SJCRH30 (cell line): ENCODE data around the gene ZNF429. TPM values are rescaled to one million over a fixed set of nuclear protein-coding genes. Genes with fewer than 3 reads are reported as not detected.
"Not testable (repeated sequence)": the region's sequence is repeated elsewhere in the genome, so short reads cannot be mapped to it uniquely, and the experiment has no call there.

Experiments
- DNase-seq, 2 experiments: peaks; one replicate each; pipeline ENCODE4 v3.0.0-alpha.2; 2015 to 2020
- H3K27ac ChIP-seq: fragments of 250-450 bp; sonication (Bioruptor Pico); 2 replicates; pipeline ENCODE4 v1.5.1; 2020; ENCODE audit warnings: mild to moderate bottlenecking, moderate library complexity
- H3K27me3 ChIP-seq: fragments of 250-450 bp; sonication (Bioruptor Pico); 2 replicates; pipeline ENCODE4 v1.5.1; 2020; ENCODE audit warnings: mild to moderate bottlenecking, moderate library complexity
- H3K36me3 ChIP-seq: fragments of 250-450 bp; sonication (Bioruptor Pico); 2 replicates; pipeline ENCODE4 v1.5.1; 2020; ENCODE audit warnings: mild to moderate bottlenecking, moderate library complexity
- H3K4me1 ChIP-seq: fragments of 250-450 bp; sonication (Bioruptor Pico); 2 replicates; pipeline ENCODE4 v1.5.1; 2020; ENCODE audit warnings: mild to moderate bottlenecking, moderate library complexity
- H3K4me3 ChIP-seq: fragments of 250-450 bp; sonication (Bioruptor Pico); 2 replicates; pipeline ENCODE4 v1.5.1; 2020; ENCODE audit warnings: mild to moderate bottlenecking, moderate library complexity
- H3K9me3 ChIP-seq: fragments of 250-450 bp; sonication (Bioruptor Pico); replicated peaks from 2 replicates; pipeline ENCODE4 v1.5.1; 2020; ENCODE audit warnings: mild to moderate bottlenecking, moderate library complexity
- total RNA-seq: library from RNA; depleted of rRNA; stranded (reverse); fragments of >200 nt; shearing (Covaris generic); gene quantifications from 2 replicates; pipeline ENCODE4 v1.2.3, GENCODE V29; 2014

Gene ZNF429
- total RNA-seq, 1 experiment from 2014 or later: 8.5 TPM

DNA sequence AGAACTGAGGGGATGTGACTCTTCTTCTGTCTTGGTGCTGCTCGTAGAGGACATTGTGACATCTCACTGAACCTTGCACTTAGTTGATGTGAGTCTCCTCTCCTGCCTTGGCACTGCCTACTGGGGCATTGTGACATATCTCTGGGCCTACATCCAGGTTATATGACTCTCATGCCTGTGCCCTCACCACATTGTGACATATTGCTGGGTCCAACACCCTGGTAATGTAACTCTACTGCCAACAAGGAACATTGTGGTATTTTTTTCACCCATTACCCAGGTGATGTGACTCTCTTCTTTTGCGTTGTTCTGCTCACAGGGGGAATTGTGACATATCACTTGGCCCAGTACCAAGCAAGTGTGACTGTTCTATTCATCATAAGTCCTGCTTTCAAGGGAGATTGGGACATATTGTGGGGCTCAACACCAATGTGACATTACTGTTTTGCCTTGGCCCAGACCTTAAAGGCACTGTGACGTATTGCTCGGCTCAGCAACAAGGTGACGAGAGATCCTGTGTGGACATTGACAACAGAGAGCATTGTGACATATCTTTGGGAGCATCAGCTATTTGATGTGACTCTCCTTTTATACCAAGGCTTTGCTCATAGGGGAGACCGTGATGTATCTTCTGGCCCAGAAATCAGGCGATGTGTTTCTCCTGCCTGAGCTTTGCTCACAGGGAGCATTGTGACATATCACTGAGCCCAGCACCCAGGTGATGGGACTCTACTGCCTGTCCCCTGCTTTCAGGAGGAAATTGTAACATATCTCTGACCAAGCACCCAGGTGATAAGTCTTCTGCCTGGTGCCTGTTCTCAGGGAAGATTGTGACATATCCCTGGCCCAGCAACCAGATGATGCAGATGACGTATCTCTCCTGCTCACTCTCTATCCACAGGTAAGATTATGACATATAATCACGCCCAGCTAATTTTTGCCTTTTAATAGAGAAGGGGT lies 12.2 kb upstream of the ZNF429 start:
- Histone ChIP-seq H3K36me3 (no peaks in the 10 kb centered on the region), H3K27ac (no peak overlapping the region), H3K9me3 (no peaks in the 10 kb centered on the region), H3K4me1 (no peaks in the 10 kb centered on the region), H3K4me3 (no peak overlapping the region), H3K27me3 (no peaks in the 10 kb centered on the region)
- DNase-seq: no peak

GRCh38 chr19:21496876-21497275 lies 8.5 kb upstream of the ZNF429 start:
- Histone ChIP-seq H3K27me3 (no peaks in the 10 kb centered on the region), H3K4me1 (no peaks in the 10 kb centered on the region), H3K27ac (no peak overlapping the region), H3K9me3 (no peaks in the 10 kb centered on the region), H3K4me3 (no peak overlapping the region), H3K36me3 (no peaks in the 10 kb centered on the region)
- DNase-seq: no peak

GRCh38 chr19:21498651-21499050 lies 6.8 kb upstream of the ZNF429 start:
- no peaks in the 10 kb centered on the region for H3K36me3 ChIP-seq
- DNase-seq: no peak
- no peaks in the 10 kb centered on the region for H3K27me3 ChIP-seq
- H3K9me3 ChIP-seq: no peaks in the 10 kb centered on the region; the same call in 1 of the 2 replicates
- H3K4me1 ChIP-seq: no peaks in the 10 kb centered on the region
- H3K4me3 ChIP-seq: no peak overlapping the region
- no peak overlapping the region for H3K27ac ChIP-seq

- no peaks in the 10 kb centered on the region for H3K27me3 ChIP-seq
- H3K27ac ChIP-seq: no peak overlapping the region
- no peaks in the 10 kb centered on the region for H3K4me1 ChIP-seq
- H3K36me3 ChIP-seq: peaks cover 10% of the 10 kb centered on the region; the same call in 1 of the 2 replicates
- no peak for DNase-seq
- no peak overlapping the region for H3K4me3 ChIP-seq
- peaks cover 7% of the 10 kb centered on the region for H3K9me3 ChIP-seq
These were observed 2.8 kb downstream of the ZNF429 start for GRCh38 chr19:21508198-21508597.

GRCh38 chr19:21511058-21511457 lies 5.7 kb downstream of the ZNF429 start:
- not testable (repeated sequence) for DNase-seq, H3K27me3 ChIP-seq, H3K4me3 ChIP-seq, H3K27ac ChIP-seq, H3K36me3 ChIP-seq, H3K9me3 ChIP-seq, H3K4me1 ChIP-seq

DNA sequence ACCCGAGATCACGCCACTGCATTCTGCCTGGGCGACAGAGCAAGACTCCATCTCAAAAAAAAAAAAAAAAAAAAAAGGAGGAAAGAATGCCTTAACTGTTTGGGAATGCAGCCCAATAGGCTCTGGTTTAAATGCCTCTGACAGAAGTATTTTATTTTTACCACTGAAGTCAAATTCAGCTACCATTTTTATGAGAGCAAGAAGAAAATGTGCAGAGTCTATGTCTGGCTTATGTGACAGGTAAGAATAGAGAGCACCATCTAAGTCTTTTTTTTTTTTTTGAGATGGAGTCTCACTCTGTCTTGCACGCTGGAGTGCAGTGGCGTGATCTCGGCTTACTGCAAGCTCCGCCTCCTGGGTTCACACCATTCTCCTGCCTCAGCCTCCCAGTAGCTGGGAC lies 7.2 kb downstream of the ZNF429 start:
- H3K9me3 ChIP-seq, H3K4me3 ChIP-seq, H3K4me1 ChIP-seq, H3K27me3 ChIP-seq, H3K36me3 ChIP-seq, H3K27ac ChIP-seq, DNase-seq: not testable (repeated sequence)

GRCh38 chr19:21513651-21514050 lies 8.2 kb downstream of the ZNF429 start:
- H3K4me3 ChIP-seq: no peak overlapping the region
- no peaks in the 10 kb centered on the region for H3K4me1 ChIP-seq
- H3K27me3 ChIP-seq: no peaks in the 10 kb centered on the region
- H3K9me3 ChIP-seq: peaks cover 2% of the 10 kb centered on the region; the same call in 1 of the 2 replicates
- H3K27ac ChIP-seq: no peak overlapping the region
- DNase-seq: no peak
- peaks cover 4% of the 10 kb centered on the region; the same call in 1 of the 2 replicates for H3K36me3 ChIP-seq

- Histone ChIP-seq H3K36me3 (peaks cover 11% of the 10 kb centered on the region), H3K4me1 (no peaks in the 10 kb centered on the region), H3K27me3 (no peaks in the 10 kb centered on the region), H3K27ac (no peak overlapping the region), H3K9me3 (peaks cover 10% of the 10 kb centered on the region; the same call in 1 of the 2 replicates), H3K4me3 (no peak overlapping the region)
- DNase-seq: peak in 1 of 2 experiments; percentile 9
These were observed 14.1 kb downstream of the ZNF429 start for GRCh38 chr19:21519488-21519887.

DNA sequence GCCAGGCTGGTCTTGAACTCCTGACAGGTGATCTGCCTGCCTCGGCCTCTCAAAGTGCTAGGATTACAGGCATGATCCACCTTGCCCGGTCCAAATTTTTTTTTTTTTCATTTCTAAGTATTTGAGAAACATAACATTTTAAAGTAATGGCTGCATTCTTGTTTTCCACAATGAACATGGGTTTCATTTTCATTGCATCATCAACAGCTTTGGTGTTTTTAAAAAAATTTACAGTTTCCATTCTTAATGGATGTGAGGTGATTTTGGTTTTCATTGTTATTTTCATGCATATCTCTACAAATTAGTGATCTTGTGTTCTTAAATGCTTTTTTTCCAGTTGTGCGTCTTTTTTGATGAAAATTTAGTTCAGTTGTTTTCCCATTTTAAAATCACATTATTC lies 27.5 kb downstream of the ZNF429 start:
- DNase-seq: no peak
- no peak overlapping the region for H3K27ac ChIP-seq
- H3K36me3 ChIP-seq: 0 out of 2 replicates have a peak, but pooled peaks cover 8% of the 10 kb centered on the region
- no peak overlapping the region for H3K4me3 ChIP-seq
- no peaks in the 10 kb centered on the region for H3K4me1 ChIP-seq
- peaks cover 18% of the 10 kb centered on the region for H3K9me3 ChIP-seq
- H3K27me3 ChIP-seq: no peaks in the 10 kb centered on the region

GRCh38 chr19:21536741-21537290 lies 31.4 kb downstream of the ZNF429 start:
- H3K4me3 ChIP-seq, H3K36me3 ChIP-seq, H3K27me3 ChIP-seq, DNase-seq, H3K4me1 ChIP-seq, H3K27ac ChIP-seq: not testable (repeated sequence)
- peaks cover 18% of the 10 kb centered on the region for H3K9me3 ChIP-seq

DNA sequence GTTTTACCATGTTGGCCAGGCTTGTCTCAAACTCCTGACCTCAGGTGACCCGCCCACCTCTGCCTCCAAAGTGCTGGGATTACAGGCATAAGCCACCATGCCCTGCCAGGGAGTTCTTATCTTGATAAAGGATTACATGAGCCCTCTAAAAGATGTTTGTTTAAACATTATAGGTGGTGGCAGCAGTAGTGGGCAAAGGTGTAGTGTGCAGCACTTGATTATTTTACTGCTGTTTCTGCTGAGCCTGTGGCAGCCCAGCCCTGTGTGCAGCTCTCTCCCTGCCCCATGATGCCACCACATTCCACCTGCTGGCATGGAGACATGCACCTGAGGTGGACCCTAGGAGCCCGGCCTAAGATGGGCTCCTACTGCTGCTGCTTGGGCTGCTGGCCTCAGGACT lies 54.0 kb downstream of the ZNF429 start:
- DNase-seq: no peak
- Histone ChIP-seq H3K4me3 (no peak overlapping the region), H3K4me1 (no peaks in the 10 kb centered on the region), H3K36me3 (no peaks in the 10 kb centered on the region), H3K9me3 (no peaks in the 10 kb centered on the region), H3K27me3 (no peaks in the 10 kb centered on the region), H3K27ac (no peak overlapping the region)

DNA sequence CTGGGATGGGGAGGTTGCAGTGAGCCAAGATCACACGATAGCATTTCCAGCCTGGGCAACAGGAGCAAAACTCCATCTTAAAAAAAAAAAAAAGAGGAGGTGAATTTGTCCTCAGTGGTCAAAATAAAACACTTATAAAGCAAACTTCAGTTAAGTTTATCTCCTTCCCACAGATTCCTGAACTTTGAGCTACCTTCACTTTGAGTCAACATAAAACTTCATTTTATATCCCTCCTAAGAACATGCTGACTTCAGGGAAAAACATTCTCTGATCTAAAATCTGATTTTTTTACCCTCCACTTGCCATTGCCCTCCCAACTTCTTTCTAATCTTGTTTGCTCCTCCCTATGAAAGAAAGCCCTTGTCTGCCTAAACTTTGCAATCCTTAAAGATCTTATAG lies 59.0 kb downstream of the ZNF429 start:
- Histone ChIP-seq H3K36me3 (no peaks in the 10 kb centered on the region), H3K4me1 (no peaks in the 10 kb centered on the region), H3K9me3 (no peaks in the 10 kb centered on the region), H3K27ac (no peak overlapping the region), H3K4me3 (no peak overlapping the region), H3K27me3 (no peaks in the 10 kb centered on the region)
- no peak for DNase-seq

GRCh38 chr19:21566073-21566472 lies 60.7 kb downstream of the ZNF429 start:
- H3K36me3 ChIP-seq: no peaks in the 10 kb centered on the region
- H3K9me3 ChIP-seq: no peaks in the 10 kb centered on the region; the same call in 1 of the 2 replicates
- DNase-seq: peak in 1 of 2 experiments; percentile 24
- no peaks in the 10 kb centered on the region for H3K27me3 ChIP-seq
- H3K4me3 ChIP-seq: no peak overlapping the region
- no peaks in the 10 kb centered on the region for H3K4me1 ChIP-seq
- no peak overlapping the region for H3K27ac ChIP-seq

- H3K27ac ChIP-seq, DNase-seq, H3K9me3 ChIP-seq, H3K36me3 ChIP-seq, H3K4me1 ChIP-seq, H3K27me3 ChIP-seq, H3K4me3 ChIP-seq: not testable (repeated sequence)
These were observed 62.4 kb downstream of the ZNF429 start for GRCh38 chr19:21567806-21568205.

DNA sequence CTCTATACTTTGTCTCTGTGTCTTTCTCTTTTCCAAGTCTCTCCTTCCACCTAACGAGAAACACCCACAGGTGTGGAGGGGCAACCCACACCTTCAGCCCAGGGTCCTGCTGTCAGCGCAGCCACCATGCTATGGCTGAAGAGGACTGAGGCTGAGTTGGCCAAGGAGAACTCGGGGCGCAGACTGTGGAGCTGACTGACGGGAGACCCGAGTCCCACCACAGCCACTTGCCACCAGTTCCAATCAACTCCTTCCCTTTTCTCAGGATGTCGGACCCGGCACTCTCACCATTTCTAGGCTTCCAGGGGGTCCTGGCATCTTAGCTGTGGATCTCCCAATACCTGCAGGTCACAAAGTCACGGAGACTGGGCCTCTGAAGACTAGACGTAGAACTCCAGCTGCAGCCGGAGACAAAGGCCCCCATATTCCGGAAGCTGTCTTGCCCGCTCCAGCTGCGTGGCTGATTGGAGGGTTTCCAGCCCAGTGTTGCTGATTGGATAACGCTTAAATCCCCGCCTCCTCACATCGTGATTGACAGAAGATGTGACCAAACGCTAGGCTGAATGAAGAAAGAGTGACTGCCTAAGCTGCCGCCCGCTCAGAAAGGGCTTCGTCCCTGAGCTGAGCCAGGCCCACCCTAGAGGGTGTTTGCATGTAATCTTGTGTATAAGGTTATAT lies 63.6 kb downstream of the ZNF429 start:
- DNase-seq: peak in 1 of 2 experiments; percentile 8
- Histone ChIP-seq H3K27me3 (no peaks in the 10 kb centered on the region), H3K27ac (no peak overlapping the region), H3K4me3 (no peak overlapping the region), H3K9me3 (peaks cover 8% of the 10 kb centered on the region), H3K4me1 (no peaks in the 10 kb centered on the region), H3K36me3 (no peaks in the 10 kb centered on the region)
